GM12892 (cell line): ENCODE data around the gene ASCL1.

ENCODE experiments used
- POLR2A ChIP-seq: IDR thresholded peaks from 2 replicates; pipeline ENCODE4 v1.6.1; 2011; ENCODE audit warnings: low read depth, low read length, control low read depth
- POLR2AphosphoS5 ChIP-seq: IDR thresholded peaks from 2 replicates; pipeline ENCODE4 v1.6.1; 2011; ENCODE audit warnings: low read depth, low read length, control low read depth
- TAF1 ChIP-seq: IDR thresholded peaks from 2 replicates; pipeline ENCODE4 v1.6.1; 2011; ENCODE audit warnings: low read depth, mild to moderate bottlenecking, control low read depth, low read length, borderline replicate concordance

GRCh38 chr12:102927220-102927619 is 30.3 kb upstream of the ASCL1 start:
- TF ChIP-seq POLR2A = no peak
- TF ChIP-seq TAF1 = no peak
- no peak for TF ChIP-seq POLR2AphosphoS5
